Measurements from ENCODE around the gene TRIML1.

- TF ChIP-seq CTCF (IDR thresholded peaks at IDR 0.05) (no peak), POLR2A (IDR thresholded peaks at IDR 0.05) (no peak)
These were observed at the start of gene TRIML1 for GRCh38 chr4:188139141-188139540.
